Cardiac fibroblast (primary cell): ENCODE data around the gene B4GALNT4.
"Not testable (repeated sequence)": the region's sequence is repeated elsewhere in the genome, so short reads cannot be mapped to it uniquely, and the experiment has no call there.

Experiments
- DNase-seq, 2 donors: peaks; one replicate each; pipeline versions ENCODE4 v3.0.0 to v3.0.0-alpha.2; 2010; ENCODE audit warnings: low read depth in 2 of 2
- H3K4me3 ChIP-seq, 2 donors: replicated peaks in 1 of 2; 1 replicate in 1 of 2; 2 replicates in 1 of 2; pipeline ENCODE4 v1.5.1; 2011; ENCODE audit warnings: low read depth in 2 of 2, low read length in 2 of 2, mild to moderate bottlenecking in 2 of 2, moderate library complexity in 1 of 2
- TF ChIP-seq, protein P1 (sequence below): IDR thresholded peaks from one replicate; pipeline ENCODE4 v1.5.1; 2011; ENCODE audit warnings: low read depth, mild to moderate bottlenecking, low read length, inconsistent platforms

B4GALNT4 gene

DNA sequence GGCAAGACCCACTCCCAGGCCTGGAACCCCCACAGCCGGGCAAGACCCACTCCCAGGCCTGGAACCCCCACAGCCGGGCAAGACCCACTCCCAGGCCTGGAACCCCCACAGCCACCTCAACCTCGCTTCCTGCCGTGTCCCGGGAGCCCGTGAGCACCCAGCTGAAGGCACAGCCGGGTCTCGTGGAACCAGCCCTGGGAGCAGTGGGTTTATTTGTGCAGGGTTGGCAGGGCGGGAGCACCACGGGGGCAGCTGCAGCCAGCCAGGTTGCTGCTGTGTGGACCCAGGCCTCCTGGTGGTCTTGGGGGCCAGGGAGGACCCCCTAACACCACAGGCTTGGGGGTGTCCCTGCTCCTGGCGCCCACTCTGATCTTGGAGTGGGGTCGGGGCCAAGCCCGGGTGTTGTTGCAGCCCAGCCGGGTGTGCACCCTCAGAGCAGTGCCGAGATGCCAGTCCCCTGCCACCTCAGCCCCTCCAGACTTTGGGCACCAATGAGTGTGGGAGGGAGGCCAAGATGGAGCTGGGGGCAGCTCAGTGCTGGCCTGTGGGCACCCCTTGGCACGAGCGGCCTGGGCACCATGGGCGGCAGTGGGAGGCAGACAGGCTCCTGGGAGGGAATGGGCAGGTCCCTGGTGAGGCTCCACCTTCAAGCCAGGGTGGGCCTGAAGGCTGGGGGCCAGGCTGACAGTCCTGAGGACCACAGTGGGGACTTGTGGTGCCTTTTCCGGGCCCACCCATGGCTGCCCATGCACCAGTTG is 16.5 kb downstream of the B4GALNT4 start:
- no peak for DNase-seq
- H3K4me3 ChIP-seq = no peak overlapping the region
- TF ChIP-seq, protein P1, sequence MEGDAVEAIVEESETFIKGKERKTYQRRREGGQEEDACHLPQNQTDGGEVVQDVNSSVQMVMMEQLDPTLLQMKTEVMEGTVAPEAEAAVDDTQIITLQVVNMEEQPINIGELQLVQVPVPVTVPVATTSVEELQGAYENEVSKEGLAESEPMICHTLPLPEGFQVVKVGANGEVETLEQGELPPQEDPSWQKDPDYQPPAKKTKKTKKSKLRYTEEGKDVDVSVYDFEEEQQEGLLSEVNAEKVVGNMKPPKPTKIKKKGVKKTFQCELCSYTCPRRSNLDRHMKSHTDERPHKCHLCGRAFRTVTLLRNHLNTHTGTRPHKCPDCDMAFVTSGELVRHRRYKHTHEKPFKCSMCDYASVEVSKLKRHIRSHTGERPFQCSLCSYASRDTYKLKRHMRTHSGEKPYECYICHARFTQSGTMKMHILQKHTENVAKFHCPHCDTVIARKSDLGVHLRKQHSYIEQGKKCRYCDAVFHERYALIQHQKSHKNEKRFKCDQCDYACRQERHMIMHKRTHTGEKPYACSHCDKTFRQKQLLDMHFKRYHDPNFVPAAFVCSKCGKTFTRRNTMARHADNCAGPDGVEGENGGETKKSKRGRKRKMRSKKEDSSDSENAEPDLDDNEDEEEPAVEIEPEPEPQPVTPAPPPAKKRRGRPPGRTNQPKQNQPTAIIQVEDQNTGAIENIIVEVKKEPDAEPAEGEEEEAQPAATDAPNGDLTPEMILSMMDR = no peak

DNA sequence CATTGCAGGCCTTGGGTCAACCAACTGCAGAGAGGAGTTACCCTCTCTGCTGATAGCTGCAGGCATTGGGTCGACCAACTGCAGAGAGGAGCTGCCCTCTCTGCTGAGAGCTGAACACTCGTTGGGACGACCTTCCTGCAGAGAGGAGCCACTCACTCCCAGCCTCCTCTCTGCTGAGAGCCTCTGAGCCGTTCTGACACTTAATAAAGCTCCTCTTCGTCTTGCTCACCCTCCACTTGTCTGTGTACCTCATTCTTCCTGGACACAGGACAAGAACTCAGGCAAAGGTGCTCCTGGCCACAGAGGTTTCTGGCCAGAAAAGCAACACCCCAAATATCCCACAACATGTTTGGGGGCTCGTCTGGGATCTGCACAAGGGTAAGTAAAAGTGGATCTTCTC is 17.2 kb downstream of the B4GALNT4 start:
- no peak for DNase-seq
- TF ChIP-seq, protein P1 = no peak
- no peak overlapping the region for H3K4me3 ChIP-seq

DNA sequence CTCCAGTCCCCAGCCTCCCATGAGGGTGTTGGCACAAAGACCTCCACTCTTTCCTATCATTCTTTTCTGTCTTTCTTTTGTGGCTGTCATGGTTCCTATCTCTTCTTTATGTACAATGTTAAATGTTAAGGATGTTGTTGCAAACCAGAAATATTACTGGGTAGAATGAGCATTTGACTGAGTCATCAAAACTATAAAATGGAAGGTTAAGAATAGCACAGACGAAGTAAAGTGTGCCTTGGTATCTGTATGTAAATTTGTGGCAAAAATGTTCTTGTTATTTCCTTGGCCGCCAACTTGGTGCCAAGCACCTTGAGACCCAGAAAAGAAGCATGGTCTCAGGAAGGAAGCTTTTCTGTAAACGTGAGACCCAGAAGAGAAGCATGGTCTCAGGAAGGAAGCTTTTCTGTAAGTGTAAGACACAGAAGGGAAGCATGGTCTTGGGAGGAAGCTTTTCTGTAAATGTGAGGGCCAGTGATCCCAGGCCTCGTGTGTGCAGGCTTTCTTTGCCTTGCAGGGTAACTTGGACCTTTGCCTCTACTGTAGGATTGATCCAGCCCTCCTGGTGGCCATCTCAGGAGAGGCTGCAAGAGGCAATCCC is 18.0 kb downstream of the B4GALNT4 start:
- no peak overlapping the region for H3K4me3 ChIP-seq
- TF ChIP-seq, protein P1 = no peak
- no peak for DNase-seq

DNA sequence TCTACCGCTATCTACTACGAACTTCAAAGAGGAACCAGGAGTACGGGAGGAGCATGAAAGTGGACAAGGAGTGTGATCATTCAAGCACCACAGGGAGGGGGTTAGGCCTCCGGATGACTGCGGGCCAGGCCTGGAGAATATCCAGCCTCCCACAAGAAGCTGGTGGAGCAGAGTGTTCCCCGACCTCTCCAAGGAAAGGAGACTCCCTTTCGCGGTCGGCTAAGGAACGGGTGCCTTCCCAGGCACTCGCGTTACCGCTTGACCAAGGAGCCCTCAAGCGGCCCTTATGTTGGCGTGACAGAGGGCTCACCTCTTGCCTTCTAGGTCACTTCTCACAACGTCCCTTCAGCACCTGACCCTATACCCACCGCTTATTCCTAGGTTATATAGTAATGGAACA is 20.1 kb downstream of the B4GALNT4 start:
- DNase-seq = not testable (repeated sequence)

DNA sequence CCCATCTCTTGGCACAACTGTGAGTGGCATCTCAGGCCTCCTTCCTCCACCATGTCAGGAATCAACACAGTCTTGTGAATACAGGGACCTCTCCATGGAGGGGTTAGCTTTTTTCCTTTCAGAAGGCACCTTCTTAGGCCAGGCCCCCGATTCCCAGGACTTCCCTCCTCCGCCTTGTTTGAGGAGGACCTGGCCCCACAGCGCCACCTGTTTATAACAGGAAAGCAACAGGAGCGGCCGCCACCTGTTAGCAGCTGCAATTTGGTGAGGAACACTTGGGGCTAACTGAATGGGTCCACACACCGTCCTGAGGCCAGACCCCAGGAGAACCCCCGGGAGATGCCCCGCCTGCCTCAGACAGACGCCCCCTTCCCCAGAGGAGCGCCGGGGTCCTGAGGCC is 20.9 kb downstream of the B4GALNT4 start:
- no peak overlapping the region for H3K4me3 ChIP-seq
- no peak for DNase-seq
- TF ChIP-seq, protein P1 = no peak

More for the DNA sequence above, 20.1 kb downstream of the B4GALNT4 start:
- H3K4me3 ChIP-seq = not testable (repeated sequence)

DNA sequence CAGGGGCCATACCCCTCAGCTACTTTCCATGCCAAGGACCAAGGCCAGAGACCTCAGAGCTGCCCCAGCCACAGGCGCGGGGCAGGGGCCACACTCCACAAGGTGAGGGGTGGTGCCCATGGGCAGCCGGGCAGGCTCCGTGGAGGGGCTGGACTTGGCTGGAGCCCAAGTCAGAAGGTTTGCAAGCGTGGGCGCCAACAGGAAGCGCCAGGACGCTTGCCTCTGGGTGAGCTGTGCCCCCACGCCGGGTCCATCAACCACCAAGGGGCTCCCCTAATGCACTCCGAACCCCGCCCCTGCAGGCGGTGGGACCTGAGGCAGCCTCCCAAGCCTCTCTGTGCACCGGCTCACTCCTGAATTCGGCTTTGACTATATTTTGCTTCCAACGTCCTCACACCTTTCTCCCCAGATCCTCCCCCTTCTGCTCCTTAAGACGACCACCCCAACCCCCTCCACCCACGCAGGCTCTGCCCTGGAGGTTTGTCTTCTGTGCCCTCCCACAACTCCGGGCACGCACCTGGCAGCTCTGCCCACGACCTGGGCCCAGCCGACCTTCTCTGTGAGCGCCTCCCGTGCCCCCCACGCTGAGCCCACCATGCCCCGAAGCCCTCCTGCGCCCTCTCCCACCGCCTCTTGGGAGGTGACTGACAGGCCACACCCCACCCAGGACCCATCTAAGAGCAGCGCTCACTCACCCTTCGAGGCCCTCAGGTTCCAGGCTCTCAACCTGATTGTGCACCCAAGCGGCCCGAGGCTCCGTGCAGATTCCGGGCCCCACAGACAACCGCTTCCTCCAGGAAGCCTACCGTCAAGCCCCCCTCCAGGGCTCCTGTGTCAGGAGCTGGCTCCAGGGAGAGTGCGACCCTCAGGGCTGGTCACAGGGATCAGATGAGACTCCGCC is 22.1 kb downstream of the B4GALNT4 start:
- no peak overlapping the region for H3K4me3 ChIP-seq
- TF ChIP-seq, protein P1 = no peak
- DNase-seq = no peak
